ENCODE measurements around the gene TAF10.

DNA sequence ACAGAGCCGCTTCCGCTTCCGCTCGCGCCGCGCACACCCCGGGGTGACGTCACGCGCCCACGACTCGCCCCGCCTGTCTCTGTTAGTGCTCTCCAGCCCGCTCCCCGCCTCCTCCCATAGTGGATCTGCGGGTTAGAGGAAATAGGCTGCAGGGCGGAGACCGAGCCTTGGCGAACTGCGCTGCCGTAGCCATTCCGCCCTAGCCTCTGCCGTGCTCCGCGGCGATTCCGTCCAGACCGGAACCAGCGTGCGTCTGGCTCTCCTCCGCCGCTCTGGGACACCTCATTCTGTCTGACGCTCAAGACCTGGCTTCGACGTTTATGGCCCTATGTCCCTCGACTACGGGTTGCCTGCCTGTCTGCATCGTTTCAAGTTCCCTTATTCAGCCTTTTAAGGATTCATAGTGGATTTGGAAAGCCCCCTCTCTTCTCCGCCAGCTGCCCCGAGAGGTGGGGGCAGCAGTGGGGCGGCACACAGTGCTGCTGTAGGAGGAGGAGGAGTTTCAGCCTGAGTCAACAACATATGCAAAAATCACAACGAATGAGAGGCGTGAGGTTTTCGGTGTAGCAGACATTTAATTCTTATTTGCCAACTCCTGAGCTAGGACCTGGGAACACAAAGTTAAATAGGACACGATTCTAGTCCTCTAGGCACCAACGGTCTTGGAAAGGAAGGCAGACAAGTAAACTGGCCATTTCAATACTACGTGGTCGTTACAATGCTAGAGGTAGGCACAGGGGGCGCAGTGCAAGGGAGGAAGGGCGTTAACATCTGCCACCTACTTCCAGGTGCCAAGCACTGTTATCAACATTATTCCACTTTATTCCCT lies at the start of gene TAF10:
- TF ChIP-seq, protein P1, sequence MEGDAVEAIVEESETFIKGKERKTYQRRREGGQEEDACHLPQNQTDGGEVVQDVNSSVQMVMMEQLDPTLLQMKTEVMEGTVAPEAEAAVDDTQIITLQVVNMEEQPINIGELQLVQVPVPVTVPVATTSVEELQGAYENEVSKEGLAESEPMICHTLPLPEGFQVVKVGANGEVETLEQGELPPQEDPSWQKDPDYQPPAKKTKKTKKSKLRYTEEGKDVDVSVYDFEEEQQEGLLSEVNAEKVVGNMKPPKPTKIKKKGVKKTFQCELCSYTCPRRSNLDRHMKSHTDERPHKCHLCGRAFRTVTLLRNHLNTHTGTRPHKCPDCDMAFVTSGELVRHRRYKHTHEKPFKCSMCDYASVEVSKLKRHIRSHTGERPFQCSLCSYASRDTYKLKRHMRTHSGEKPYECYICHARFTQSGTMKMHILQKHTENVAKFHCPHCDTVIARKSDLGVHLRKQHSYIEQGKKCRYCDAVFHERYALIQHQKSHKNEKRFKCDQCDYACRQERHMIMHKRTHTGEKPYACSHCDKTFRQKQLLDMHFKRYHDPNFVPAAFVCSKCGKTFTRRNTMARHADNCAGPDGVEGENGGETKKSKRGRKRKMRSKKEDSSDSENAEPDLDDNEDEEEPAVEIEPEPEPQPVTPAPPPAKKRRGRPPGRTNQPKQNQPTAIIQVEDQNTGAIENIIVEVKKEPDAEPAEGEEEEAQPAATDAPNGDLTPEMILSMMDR (IDR thresholded peaks at IDR 0.05 in 4 of 5, conservative IDR thresholded peaks at IDR 0.05 in 1 of 5) = peak in 4 of 5 experiments; percentile 15 to 62 (median 37)
- peak; percentile 92 to 94 for TF ChIP-seq POLR2A (IDR thresholded peaks at IDR 0.05)
